AG09309 (cell line): ENCODE data around the gene ANLN.
A peak's percentile ranks its signal among the peaks of the same experiment; 100 is the strongest.

Experiments used
- DNase-seq: peaks from one replicate; pipeline ENCODE4 v3.0.0-alpha.2; 2010; ENCODE audit warnings: low read depth
- H3K4me3 ChIP-seq: 2 replicates; pipeline ENCODE4 v1.5.1; 2011; ENCODE audit warnings: mild to moderate bottlenecking, low read depth, low read length, moderate library complexity; ENCODE audit not compliant: control insufficient read depth
- TF ChIP-seq, protein P1 (sequence below): IDR thresholded peaks from 2 replicates; pipeline ENCODE4 v1.5.1; 2011; ENCODE audit warnings: mild to moderate bottlenecking, low read depth, low read length, inconsistent platforms; ENCODE audit not compliant: insufficient read depth, control insufficient read depth; ENCODE audit errors: missing control alignments

ANLN gene

DNA sequence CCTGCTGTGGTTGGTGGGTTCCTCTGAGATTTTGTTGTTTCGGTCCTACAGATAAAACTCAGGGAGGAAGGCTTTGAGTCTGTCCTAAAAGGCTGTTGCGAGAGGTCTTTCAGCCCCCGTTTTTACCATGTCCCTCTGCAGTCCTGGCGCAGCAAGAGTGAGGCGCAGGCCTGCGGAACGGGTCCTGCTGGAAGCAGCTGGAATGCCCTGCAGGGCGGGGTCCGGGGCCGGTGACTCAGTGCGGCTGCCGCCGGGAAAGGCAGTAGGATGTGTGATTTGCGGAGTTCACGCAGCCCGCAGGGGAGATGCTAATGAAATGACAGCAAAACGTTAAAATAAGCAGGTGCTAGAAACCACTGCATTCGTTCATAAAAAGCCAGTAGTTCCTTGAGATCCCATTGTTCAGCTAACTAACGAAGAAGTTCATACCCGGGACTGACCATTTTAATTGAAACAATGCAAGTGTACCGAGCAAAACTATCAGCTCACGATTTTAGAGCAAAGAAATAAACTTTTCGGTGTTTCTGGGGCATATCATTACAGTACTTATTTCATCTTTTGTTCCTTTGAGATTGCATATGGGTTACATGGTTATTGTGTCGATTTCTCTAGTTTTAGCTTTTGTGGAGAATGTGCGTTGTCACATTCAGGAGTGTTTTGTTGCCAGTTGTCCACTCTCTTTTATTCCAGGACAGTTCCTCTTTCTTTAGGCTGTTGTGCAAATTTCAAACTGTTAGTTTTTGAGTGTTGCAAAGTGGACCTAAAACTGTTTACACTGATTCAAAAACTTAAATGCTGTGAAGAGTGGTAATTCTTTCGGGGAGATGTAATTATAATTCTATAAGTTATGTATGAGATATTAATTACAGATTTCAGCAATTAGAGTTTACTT lies 783 bp downstream of the ANLN start:
- TF ChIP-seq, protein P1, sequence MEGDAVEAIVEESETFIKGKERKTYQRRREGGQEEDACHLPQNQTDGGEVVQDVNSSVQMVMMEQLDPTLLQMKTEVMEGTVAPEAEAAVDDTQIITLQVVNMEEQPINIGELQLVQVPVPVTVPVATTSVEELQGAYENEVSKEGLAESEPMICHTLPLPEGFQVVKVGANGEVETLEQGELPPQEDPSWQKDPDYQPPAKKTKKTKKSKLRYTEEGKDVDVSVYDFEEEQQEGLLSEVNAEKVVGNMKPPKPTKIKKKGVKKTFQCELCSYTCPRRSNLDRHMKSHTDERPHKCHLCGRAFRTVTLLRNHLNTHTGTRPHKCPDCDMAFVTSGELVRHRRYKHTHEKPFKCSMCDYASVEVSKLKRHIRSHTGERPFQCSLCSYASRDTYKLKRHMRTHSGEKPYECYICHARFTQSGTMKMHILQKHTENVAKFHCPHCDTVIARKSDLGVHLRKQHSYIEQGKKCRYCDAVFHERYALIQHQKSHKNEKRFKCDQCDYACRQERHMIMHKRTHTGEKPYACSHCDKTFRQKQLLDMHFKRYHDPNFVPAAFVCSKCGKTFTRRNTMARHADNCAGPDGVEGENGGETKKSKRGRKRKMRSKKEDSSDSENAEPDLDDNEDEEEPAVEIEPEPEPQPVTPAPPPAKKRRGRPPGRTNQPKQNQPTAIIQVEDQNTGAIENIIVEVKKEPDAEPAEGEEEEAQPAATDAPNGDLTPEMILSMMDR, result no peak
- H3K4me3 ChIP-seq, result peak overlapping the region; percentile 64
- DNase-seq, result peak; percentile 28

DNA sequence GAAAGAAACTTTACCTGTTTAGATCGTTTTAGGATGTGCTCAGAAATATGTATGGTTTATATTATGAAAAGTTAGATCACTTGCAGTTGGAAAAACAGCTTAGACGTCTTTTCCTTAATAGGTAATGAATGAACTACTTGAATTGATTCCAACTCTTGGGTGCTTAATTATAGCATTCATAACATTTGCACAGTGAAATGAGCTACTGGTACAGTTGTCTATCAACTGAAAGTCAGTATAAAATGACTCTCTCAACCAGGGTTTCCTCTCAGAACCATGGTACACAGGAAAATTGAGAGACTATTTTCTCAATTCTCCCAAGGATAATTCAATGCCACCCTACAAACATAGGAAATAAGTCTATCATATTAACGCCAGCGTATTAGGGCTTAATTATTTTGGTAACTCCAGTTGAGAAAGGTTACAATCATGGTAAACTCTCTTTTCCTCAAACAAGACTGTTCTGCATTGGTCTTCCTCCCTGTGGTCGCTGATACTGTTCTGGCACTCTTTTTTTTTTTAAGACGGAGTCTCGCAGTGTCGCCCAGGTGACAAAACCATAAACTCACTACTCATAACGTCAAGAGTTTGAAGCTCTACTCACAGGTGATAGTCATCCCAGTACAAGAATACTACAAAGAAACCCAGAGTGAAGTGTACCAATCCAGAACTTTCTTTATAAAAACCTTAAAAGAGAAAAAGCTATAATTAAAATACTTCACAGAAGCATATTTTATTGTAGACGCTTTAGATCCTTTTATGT lies 2.0 kb downstream of the ANLN start:
- no peak overlapping the region; the same call in 1 of the 2 replicates for H3K4me3 ChIP-seq
- TF ChIP-seq, protein P1, result no peak
- no peak for DNase-seq

DNA sequence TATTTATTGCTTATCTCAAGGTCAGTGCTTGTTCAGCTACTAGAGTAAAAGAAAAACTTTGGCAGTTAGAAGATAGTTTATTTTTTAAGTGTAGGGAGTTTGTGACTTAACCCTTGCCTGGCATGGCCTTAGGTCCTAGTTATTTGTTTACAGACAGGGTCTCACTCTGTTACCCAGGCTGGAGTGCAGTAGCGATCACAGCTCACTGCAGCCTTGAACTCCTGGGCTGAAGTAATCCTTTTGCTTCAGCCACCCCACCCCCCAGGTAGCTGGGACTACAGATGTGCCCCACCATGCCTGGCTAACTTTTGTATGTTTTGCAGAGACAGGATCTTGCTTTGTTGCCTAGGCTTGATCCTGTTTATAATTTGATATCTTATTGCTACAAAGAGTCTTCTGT lies 4.2 kb downstream of the ANLN start:
- no peak overlapping the region for H3K4me3 ChIP-seq
- no peak for DNase-seq
- TF ChIP-seq, protein P1, result no peak

DNA sequence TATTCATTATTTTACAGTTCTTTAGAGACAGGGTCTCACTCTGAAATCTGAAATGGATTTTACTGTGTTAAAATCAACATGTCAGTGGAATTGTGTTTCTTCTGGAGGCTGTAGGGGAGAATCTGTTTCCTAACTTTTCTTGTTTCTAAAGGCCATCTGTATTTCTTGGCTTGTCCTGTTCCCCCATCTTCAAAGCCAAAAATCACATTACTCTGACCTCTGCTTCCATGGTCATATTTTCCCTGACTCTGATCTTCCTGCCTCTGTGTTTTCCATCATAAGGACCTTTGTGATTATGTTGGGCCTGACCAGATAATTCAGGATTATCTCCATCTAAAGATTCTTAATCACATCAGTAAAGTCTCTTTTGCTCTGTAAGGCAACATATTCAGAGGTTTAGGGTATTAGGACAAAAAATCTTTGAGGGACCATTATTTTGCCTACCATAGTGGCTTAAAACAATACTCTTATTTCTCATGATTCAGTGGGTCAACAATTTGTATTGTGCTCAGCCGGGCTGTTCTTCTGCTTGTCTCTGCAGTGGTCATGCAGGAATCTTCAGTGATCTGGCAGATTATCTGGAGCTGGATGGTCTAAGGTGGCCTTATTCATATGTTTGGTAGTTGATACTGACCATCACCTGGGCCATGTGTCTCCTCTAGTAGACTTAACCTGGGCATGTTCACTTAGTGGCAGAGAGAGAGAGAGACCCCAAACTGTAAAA lies 5.7 kb downstream of the ANLN start:
- no peak for DNase-seq
- TF ChIP-seq, protein P1, result no peak
- no peak overlapping the region for H3K4me3 ChIP-seq

DNA sequence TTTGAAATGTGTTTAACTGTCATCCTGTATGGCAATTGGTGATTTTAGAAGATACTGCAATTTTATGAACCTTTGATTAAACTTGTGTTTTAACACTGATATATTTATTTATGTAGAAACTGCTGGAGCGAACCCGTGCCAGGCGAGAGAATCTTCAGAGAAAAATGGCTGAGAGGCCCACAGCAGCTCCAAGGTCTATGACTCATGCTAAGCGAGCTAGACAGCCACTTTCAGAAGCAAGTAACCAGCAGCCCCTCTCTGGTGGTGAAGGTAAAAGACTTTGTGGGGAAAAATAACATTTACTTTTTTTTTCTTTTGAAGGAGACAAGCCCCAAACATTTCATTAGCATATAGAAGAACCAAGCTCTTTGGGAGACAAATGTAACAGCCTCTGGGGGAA lies 6.5 kb downstream of the ANLN start:
- no peak overlapping the region for H3K4me3 ChIP-seq
- no peak for DNase-seq
- TF ChIP-seq, protein P1, result no peak

DNA sequence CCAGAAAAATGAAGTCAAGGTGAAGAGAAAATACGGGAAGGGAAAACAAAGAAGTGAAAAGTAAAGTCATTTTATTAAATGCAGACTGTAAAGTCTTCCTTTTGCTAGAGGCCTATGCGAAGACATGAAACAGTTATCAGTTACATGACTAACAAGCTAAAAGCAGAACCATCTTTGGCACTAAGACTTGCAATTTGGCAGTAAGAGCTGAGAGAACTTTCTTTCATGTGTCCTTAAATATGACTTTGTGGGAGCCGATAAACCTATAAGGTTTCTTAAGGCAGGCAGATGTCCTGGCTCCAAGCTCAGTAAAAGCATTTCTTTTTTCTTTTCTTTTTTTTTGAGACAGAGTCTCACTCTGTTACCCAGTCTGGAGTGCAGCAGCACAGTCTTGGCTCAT lies 10.4 kb downstream of the ANLN start:
- DNase-seq, result no peak
- TF ChIP-seq, protein P1, result no peak
- no peak overlapping the region for H3K4me3 ChIP-seq
